Inflammatory macrophage treated with lipopolysaccharide for 1 hour (primary cell): ENCODE data around the gene OCIAD2.
A peak's percentile ranks its signal among the peaks of the same experiment; 100 is the strongest.
"Not testable (repeated sequence)": the region's sequence is repeated elsewhere in the genome, so short reads cannot be mapped to it uniquely, and the experiment has no call there.

Experiments used
- DNase-seq, 2 donors: peaks; one replicate each; pipeline ENCODE4 v3.0.0-alpha.2; 2020 to 2022

OCIAD2 gene

GRCh38 chr4:48906206-48907173 is at the start of gene OCIAD2:
TSS of gene OCIAD2 (minus strand) at chr4:48906774. CDS start at chr4:48904549, 2,225 bp downstream.
- DNase-seq, result peak in 1 of 2 donors; percentile 5

GRCh38 chr4:48954314-48954713 is 47.7 kb upstream of the OCIAD2 start:
- no peak for DNase-seq

- DNase-seq, result no peak
Observed at GRCh38 chr4:48949518-48950219, 43.1 kb upstream of the OCIAD2 start.

GRCh38 chr4:48949086-48949485 is 42.5 kb upstream of the OCIAD2 start:
- DNase-seq, result no peak

- DNase-seq, result no peak
Observed at GRCh38 chr4:48947731-48948130, 41.2 kb upstream of the OCIAD2 start.

- DNase-seq, result no peak
Observed at GRCh38 chr4:48945981-48946380, 39.4 kb upstream of the OCIAD2 start.

- peak; percentile 8 to 41 for DNase-seq
Observed at GRCh38 chr4:48944756-48945241, 38.2 kb upstream of the OCIAD2 start.

- DNase-seq, result no peak
Observed at GRCh38 chr4:48944252-48944651, 37.7 kb upstream of the OCIAD2 start.

- DNase-seq, result no peak
Observed at GRCh38 chr4:48943387-48943786, 36.8 kb upstream of the OCIAD2 start.

- DNase-seq, result no peak
Observed at GRCh38 chr4:48939785-48940184, 33.2 kb upstream of the OCIAD2 start.

- DNase-seq, result no peak
Observed at GRCh38 chr4:48938831-48939230, 32.3 kb upstream of the OCIAD2 start.

- no peak for DNase-seq
Observed at GRCh38 chr4:48937033-48937432, 30.5 kb upstream of the OCIAD2 start.

GRCh38 chr4:48931459-48931858 is 24.9 kb upstream of the OCIAD2 start:
- DNase-seq, result no peak

- DNase-seq, result no peak
Observed at GRCh38 chr4:48930654-48931053, 24.1 kb upstream of the OCIAD2 start.

- no peak for DNase-seq
Observed at GRCh38 chr4:48924416-48924815, 17.8 kb upstream of the OCIAD2 start.

- not testable (repeated sequence) for DNase-seq
Observed at GRCh38 chr4:48923065-48923464, 16.5 kb upstream of the OCIAD2 start.

GRCh38 chr4:48914311-48914710 is 7.7 kb upstream of the OCIAD2 start:
- DNase-seq, result no peak

- no peak for DNase-seq
Observed at GRCh38 chr4:48913346-48913745, 6.8 kb upstream of the OCIAD2 start.

- DNase-seq, result no peak
Observed at GRCh38 chr4:48912349-48912748, 5.8 kb upstream of the OCIAD2 start.

GRCh38 chr4:48910511-48910910 is 3.9 kb upstream of the OCIAD2 start:
- no peak for DNase-seq

- no peak for DNase-seq
Observed at GRCh38 chr4:48909697-48910096, 3.1 kb upstream of the OCIAD2 start.

- no peak for DNase-seq
Observed at GRCh38 chr4:48908687-48909086, 2.1 kb upstream of the OCIAD2 start.

GRCh38 chr4:48907706-48908477 is 1.3 kb upstream of the OCIAD2 start:
- no peak for DNase-seq
